Uterus (tissue), 2 donors: ENCODE results near the gene METTL25.

Experiments
- POLR2A ChIP-seq, 2 donors: fragments of 450-650 bp; IDR thresholded peaks; one replicate each; pipeline ENCODE4 v1.6.1; 2016; ENCODE audit warnings: antibody characterized with exemption in 2 of 2, mild to moderate bottlenecking in 1 of 2, moderate library complexity in 1 of 2
- TF ChIP-seq, protein P1 (sequence below), 4 experiments: fragments of 200-600 bp in 2 of 4; fragments of 450-650 bp in 2 of 4; sonication (generic) in 2 of 4; IDR thresholded peaks; one replicate each; pipeline ENCODE4 v1.5.1; 2016 to 2019; ENCODE audit warnings: antibody characterized with exemption in 4 of 4, mild to moderate bottlenecking in 2 of 4, moderate library complexity in 1 of 4

DNA sequence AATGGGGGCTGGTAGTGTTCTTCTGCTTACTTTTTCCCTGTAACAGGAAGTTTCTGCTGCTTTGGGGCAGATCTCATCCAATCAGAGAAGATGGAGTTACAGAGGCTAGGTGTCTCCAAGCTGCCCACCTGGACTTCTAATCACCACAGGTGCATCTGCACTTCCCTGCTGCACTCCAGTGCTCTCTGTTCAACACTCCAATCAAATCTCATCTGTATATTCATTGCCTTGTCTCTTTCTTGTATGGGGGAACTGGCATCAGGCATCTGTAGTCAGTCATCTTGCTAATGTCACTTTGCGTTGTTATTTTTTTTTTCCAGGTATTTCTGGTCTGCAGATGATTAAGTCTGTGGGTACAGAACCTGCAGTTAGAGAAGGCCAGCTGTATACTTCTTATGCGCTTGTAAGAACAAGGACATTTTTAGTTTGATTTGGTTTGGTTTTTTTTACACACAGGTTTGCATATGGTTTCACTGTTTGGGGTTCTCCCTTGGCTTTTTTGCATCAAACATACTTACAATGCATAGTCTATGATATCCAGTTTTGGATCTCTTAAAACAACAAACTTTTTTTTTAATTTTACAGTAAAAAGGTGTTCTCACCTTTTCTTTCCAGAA is 116.0 kb downstream of the METTL25 start:
- TF ChIP-seq, protein P1, sequence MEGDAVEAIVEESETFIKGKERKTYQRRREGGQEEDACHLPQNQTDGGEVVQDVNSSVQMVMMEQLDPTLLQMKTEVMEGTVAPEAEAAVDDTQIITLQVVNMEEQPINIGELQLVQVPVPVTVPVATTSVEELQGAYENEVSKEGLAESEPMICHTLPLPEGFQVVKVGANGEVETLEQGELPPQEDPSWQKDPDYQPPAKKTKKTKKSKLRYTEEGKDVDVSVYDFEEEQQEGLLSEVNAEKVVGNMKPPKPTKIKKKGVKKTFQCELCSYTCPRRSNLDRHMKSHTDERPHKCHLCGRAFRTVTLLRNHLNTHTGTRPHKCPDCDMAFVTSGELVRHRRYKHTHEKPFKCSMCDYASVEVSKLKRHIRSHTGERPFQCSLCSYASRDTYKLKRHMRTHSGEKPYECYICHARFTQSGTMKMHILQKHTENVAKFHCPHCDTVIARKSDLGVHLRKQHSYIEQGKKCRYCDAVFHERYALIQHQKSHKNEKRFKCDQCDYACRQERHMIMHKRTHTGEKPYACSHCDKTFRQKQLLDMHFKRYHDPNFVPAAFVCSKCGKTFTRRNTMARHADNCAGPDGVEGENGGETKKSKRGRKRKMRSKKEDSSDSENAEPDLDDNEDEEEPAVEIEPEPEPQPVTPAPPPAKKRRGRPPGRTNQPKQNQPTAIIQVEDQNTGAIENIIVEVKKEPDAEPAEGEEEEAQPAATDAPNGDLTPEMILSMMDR (IDR thresholded peaks at IDR 0.05): no peak
- no peak for TF ChIP-seq POLR2A (IDR thresholded peaks at IDR 0.05)
